HepG2 (cell line): ENCODE measurements around the gene GALNT10. TPM values are rescaled to one million over a fixed set of nuclear protein-coding genes. Genes with fewer than 3 reads are reported as not detected.

Experiments
- ATAC-seq: fragments of 200-7000 bp; cut with Tn5 transposase; 3 replicates; pipeline ENCODE4 v1.9.1; 2020; ENCODE audit warnings: mild to moderate bottlenecking, moderate library complexity
- BruUV-seq: library from RNA; stranded (reverse); fragments of 400-500 nt; replicated peaks from 2 replicates; lab custom pipeline; 2021; lab: Mats Ljungman, UMichigan
- CTCF ChIA-PET: fragments of 300-600 bp; formaldehyde crosslinking; extraction: SDS; loops from one replicate; lab custom pipeline; 2021; ENCODE audit warnings: low total read pairs, inconsistent platforms, low intra/inter-chr PET ratio; lab: Yijun Ruan, JAX
- POLR2A ChIA-PET: fragments of 350-600 bp; sonication (Branson Sonifier 250); formaldehyde crosslinking; loops from one replicate; lab custom pipeline; 2020; ENCODE audit warnings: antibody characterized with exemption, inconsistent platforms; lab: Yijun Ruan, JAX
- DNase-seq: peaks from one replicate; pipeline ENCODE4 v3.0.0-alpha.2; 2015; ENCODE audit warnings: low spot score
- FAIRE-seq: peaks from 3 replicates; lab custom pipeline; 2011; peaks lifted over from hg19 to GRCh38; lab: Jason Lieb, UNC
- H2AFZ ChIP-seq: one replicate; pipeline ENCODE4 v1.6.1; 2011; ENCODE audit warnings: low read length, inconsistent platforms
- H3K27ac ChIP-seq: fragments of 300-600 bp; 3 replicates; pipeline ENCODE4 v1.8.0; 2011; ENCODE audit warnings: mixed run types, mild to moderate bottlenecking, mixed read lengths, low read length, inconsistent platforms; ENCODE audit not compliant: insufficient read depth; ENCODE audit errors: extremely low read length
- H3K27me3 ChIP-seq, 2 experiments: fragments of 200-600 bp in 1 of 2; 2 replicates in 1 of 2; 3 replicates in 1 of 2; pipeline versions ENCODE4 v1.6.0 to v1.8.0; 2011; ENCODE audit warnings: low read length in 2 of 2, mild to moderate bottlenecking in 2 of 2, moderate library complexity in 2 of 2, inconsistent platforms in 1 of 2; ENCODE audit not compliant: insufficient read depth in 2 of 2, control insufficient read depth in 1 of 2
- H3K36me3 ChIP-seq, 2 experiments: fragments of 200-600 bp in 1 of 2; replicated peaks in 1 of 2; 2 replicates in 1 of 2; 3 replicates in 1 of 2; pipeline versions ENCODE4 v1.5.1 to v1.8.0; 2011; ENCODE audit warnings: low read length in 2 of 2, inconsistent platforms in 1 of 2; ENCODE audit not compliant: insufficient read depth in 2 of 2, control insufficient read depth in 1 of 2
- H3K4me1 ChIP-seq: 2 replicates; pipeline ENCODE4 v1.5.1; 2012; ENCODE audit warnings: low read length, inconsistent platforms; ENCODE audit not compliant: insufficient read depth
- H3K4me2 ChIP-seq: 2 replicates; pipeline ENCODE4 v1.6.0; 2011; ENCODE audit warnings: low read depth, low read length, inconsistent platforms
- H3K4me3 ChIP-seq, 3 experiments: fragments of 200-600 bp in 1 of 3; sonication (generic), shearing (Covaris generic) in 1 of 3; replicated peaks in 1 of 3; 2 replicates each; pipeline ENCODE4 v1.5.1; 2011 to 2016; ENCODE audit warnings: low read length in 3 of 3, inconsistent platforms in 2 of 3, low read depth in 2 of 3, mild to moderate bottlenecking in 2 of 3, control low read depth in 1 of 3, mixed read lengths in 1 of 3; ENCODE audit not compliant: insufficient read depth in 1 of 3
- H3K79me2 ChIP-seq: one replicate; pipeline ENCODE4 v1.6.1; 2011; ENCODE audit warnings: low read length, inconsistent platforms; ENCODE audit not compliant: insufficient read depth
- H3K9ac ChIP-seq: 2 replicates; pipeline ENCODE4 v1.6.0; 2011; ENCODE audit warnings: mild to moderate bottlenecking, low read depth, low read length, inconsistent platforms; ENCODE audit not compliant: insufficient read depth
- H3K9me3 ChIP-seq: 2 replicates; pipeline ENCODE4 v1.5.1; 2012; ENCODE audit warnings: mild to moderate bottlenecking, low read length
- H4K20me1 ChIP-seq: 2 replicates; pipeline ENCODE4 v1.6.0; 2011; ENCODE audit warnings: inconsistent platforms, mild to moderate bottlenecking, low read length, moderate library complexity; ENCODE audit not compliant: insufficient read depth
- EED ChIP-seq: sonication (generic); formaldehyde crosslinking; IDR thresholded peaks from 2 replicates; pipeline ENCODE4 v1.5.0; 2020; ENCODE audit warnings: mild to moderate bottlenecking, missing genetic modification reagents
- HDAC1 ChIP-seq: sonication (generic); formaldehyde crosslinking; IDR thresholded peaks from 2 replicates; pipeline ENCODE4 v1.5.1; 2020; ENCODE audit warnings: mild to moderate bottlenecking, missing genetic modification reagents
- KAT7 ChIP-seq: IDR thresholded peaks from 2 replicates; pipeline ENCODE4 v1.6.1; 2018; ENCODE audit warnings: borderline replicate concordance, missing compliant biosample characterization
- TCF7L2 ChIP-seq: IDR thresholded peaks from 2 replicates; pipeline ENCODE4 v1.6.1; 2011; ENCODE audit warnings: mild to moderate bottlenecking, low read depth, low read length, moderate library complexity
- WGBS: methylation state at CpG from one replicate; pipeline ENCODE4 v1.1.6; 2017; ENCODE audit warnings: low lambda C conversion rate; 5-methylcytosine and 5-hydroxymethylcytosine counted together
- in situ Hi-C: cut with HindIII; loops from 2 replicates; pipeline ENCODE4 v1.10.0; 2017; ENCODE audit warnings: low pct_unique_long_range_greater_than_20kb; ENCODE audit not compliant: extremely low pct_ligation_motif_present
- intact Hi-C: fragments of 100-400 bp; cut with micrococcal nuclease; formaldehyde crosslinking; loops from one replicate; pipeline ENCODE4 v1.10.0; 2022; ENCODE audit not compliant: unreplicated experiment
- polyA plus RNA-seq, 8 experiments: library from polyadenylated mRNA; depleted of rRNA in 3 of 8; stranded (reverse) in 7 of 8; unstranded in 1 of 8; fragments of >200 nt; fragmentation: Illumina TruSeq in 4 of 8; extraction: Trizol in 4 of 8; gene quantifications; 2 replicates each; pipeline versions ENCODE4 v1.2.1 to v1.2.3, GENCODE V29; 2011 to 2016; ENCODE audit warnings: low read depth in 4 of 8, missing spikeins in 1 of 8, mixed read lengths in 1 of 8; ENCODE audit not compliant: insufficient read depth in 1 of 8
- total RNA-seq, 5 experiments: library from RNA; depleted of rRNA; stranded (reverse); fragments of >200 nt; fragmentation: Illumina TruSeq; extraction: Trizol; gene quantifications; 2 replicates each; pipeline ENCODE4 v1.2.3, GENCODE V29; 2016; ENCODE audit warnings: low read depth in 1 of 5
- TF ChIP-seq, protein P1 (sequence below): sonication (generic); formaldehyde crosslinking; IDR thresholded peaks from 2 replicates; pipeline ENCODE4 v1.5.0; 2020; ENCODE audit warnings: mild to moderate bottlenecking, missing genetic modification reagents, moderate library complexity

The GALNT10 gene
- total and polyA plus RNA-seq, 2 of the 13 experiments (the other 11 are each of a cell fraction or from before 2014, with no cell fraction given): 8.1 to 11.2 TPM

DNA sequence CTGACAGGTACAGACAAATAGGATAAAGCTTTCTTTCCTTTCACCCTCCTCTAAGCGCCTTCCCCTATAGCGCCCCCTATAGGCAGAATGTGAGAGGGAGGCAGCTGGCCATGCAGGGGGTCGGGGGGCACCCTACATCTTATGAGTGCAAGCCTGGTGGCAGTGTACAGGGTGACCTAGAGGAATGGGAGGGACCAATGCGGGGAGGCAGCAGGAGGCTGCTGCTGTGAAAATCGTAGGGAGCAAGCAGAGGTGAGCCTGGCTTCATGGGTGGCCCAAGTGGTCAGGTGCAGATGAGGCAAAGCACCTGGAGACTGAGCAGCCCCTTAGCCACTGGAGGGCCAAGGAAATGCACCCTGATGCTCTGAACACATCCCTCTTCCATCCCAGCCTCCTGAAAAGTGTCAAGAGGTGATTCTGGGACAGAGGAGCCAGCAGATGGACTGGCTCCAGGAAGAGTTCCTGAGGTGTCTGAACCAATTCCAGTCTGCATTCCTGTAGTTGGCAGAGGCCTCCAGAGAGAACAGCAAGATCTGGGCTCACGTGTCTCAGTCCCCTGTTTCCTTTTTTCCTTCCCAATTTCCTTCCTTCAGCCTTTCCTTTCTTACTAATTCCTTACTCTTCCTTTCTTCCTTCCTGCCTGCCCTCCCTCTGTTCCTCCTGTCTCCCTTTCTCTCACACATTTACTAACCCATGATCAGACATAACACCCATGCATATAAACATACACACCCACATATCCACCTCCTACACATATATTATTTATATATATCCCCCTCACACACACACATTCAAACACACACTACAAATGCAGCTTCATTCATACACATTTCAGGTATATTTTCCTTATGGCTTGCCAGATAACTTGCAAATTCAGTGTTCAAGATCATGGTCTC is 32.8 kb upstream of the GALNT10 start:
- Histone ChIP-seq H3K9me3 (no peaks in the 10 kb centered on the region), H2AFZ (no peak overlapping the region), H3K27me3 (peaks cover 0 to 2% of the 10 kb centered on the region in 2 experiments; a peak in 2 of 5 replicates), H3K9ac (no peak overlapping the region), H3K79me2 (no peaks in the 10 kb centered on the region), H3K27ac (no peak overlapping the region), H4K20me1 (no peaks in the 10 kb centered on the region), H3K4me3 (no peak overlapping the region), H3K4me1 (no peaks in the 10 kb centered on the region), H3K4me2 (no peak overlapping the region), H3K36me3 (no peaks in the 10 kb centered on the region)
- DNase-seq (no peak), ATAC-seq (peak; percentile 46; the same call in 2 of the 3 replicates), FAIRE-seq (no peak)
- intact Hi-C loops: no loop called here
- ChIA-PET POLR2A (no interaction called here), CTCF (no interaction called here)
- in situ Hi-C loops: loop anchor here (25.0 kb wide), 1 partner anchor 1620 kb away; no protein-coding TSS in a partner anchor
- WGBS: 2% methylated on average over 6 of the region's 6 CpGs
- no TSS peak for BruUV-seq
- TF ChIP-seq EED (CRISPR knock-in tag) (no peak), HDAC1 (CRISPR knock-in tag) (no peak), KAT7 (CRISPR knock-in tag) (no peak), TCF7L2 (0 out of 2 replicates have a peak, but pooled peaks have one; percentile 18)
- TF ChIP-seq, protein P1, sequence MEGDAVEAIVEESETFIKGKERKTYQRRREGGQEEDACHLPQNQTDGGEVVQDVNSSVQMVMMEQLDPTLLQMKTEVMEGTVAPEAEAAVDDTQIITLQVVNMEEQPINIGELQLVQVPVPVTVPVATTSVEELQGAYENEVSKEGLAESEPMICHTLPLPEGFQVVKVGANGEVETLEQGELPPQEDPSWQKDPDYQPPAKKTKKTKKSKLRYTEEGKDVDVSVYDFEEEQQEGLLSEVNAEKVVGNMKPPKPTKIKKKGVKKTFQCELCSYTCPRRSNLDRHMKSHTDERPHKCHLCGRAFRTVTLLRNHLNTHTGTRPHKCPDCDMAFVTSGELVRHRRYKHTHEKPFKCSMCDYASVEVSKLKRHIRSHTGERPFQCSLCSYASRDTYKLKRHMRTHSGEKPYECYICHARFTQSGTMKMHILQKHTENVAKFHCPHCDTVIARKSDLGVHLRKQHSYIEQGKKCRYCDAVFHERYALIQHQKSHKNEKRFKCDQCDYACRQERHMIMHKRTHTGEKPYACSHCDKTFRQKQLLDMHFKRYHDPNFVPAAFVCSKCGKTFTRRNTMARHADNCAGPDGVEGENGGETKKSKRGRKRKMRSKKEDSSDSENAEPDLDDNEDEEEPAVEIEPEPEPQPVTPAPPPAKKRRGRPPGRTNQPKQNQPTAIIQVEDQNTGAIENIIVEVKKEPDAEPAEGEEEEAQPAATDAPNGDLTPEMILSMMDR (CRISPR knock-in tag): peak; percentile 53
